HG03064 (cell line): ENCODE measurements around the gene PLXNA2.

Experiments used
- ATAC-seq: cut with Tn5 transposase; IDR thresholded peaks from one replicate; pipeline ENCODE4 v1.9.1; 2021; ENCODE audit warnings: low read depth; ENCODE audit not compliant: unreplicated experiment

The PLXNA2 gene

GRCh38 chr1:208149776-208150514 lies 94.2 kb downstream of the PLXNA2 start:
- no peak for ATAC-seq

DNA sequence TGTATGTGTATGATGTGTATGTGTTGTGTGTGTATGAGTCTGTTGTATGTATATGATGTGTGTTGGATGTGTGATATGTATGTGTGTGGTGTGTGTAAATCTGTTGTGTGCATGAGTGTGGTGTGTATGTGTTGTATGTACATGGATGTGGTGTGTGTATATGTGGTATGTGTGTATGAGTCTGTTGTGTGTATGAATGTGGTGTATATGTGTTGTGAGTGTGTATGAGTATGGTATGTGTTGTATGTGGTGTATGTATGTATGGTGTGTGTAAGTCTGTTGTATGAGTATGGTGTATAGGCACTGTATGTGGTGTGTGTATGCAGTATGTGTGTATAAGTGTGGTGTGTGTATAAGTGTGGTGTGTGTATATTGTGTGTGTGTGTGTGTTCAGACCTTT lies 95.0 kb downstream of the PLXNA2 start:
- ATAC-seq: no peak

- ATAC-seq: no peak
Observed at GRCh38 chr1:208148380-208148779, 95.8 kb downstream of the PLXNA2 start.

- ATAC-seq: no peak
Observed at GRCh38 chr1:208146650-208147049, 97.5 kb downstream of the PLXNA2 start.

DNA sequence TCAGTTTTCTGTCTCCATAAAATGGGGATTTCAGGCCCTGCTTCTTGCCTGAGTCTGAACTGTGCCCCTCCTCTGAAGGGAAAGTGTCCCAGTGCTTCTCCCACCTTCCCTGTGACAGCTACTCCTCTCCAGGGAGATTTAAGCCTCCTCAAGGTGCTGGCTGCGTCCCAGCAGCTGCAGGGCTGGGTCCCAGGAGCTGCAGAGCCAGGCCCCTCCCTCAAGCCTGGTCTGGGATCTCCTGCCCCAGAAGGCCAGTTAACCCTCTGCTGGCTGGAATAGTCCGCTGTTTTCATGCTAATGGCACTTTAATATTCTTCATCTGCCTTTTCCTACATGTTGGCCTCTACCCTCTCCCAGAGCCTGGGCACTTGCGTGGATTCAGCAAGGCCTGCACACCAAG lies 99.0 kb downstream of the PLXNA2 start:
- ATAC-seq: no peak

- no peak for ATAC-seq
Observed at GRCh38 chr1:208142590-208143382, 101.4 kb downstream of the PLXNA2 start.

DNA sequence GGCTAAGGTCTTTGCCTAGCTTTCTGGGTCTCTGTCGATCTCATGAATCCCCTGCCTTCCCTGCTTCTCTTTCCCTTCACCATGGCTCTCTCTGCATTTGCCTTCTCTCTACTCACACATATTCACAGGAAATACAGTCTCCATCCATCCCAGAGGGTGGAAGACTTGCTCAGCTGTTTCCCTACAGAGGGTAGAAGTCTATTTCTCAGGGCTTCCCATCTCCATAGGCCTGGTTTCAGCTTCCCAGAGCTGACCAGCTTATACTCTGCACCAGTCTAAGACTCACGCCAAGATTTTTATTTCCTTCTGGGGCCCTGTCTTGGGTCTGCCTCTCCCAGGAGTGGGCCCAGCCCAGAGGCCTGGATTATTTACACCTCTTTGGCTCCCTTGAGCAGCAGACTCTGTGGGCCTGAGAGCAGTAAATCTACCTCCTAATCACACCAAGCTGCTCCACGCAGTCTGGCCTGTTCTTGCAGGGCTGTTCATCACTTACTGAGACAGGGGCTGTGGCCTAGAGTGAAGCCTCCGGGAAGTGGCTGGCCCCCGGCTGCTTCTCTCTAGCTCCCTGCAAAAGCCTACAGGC lies 102.5 kb downstream of the PLXNA2 start:
- ATAC-seq: no peak

DNA sequence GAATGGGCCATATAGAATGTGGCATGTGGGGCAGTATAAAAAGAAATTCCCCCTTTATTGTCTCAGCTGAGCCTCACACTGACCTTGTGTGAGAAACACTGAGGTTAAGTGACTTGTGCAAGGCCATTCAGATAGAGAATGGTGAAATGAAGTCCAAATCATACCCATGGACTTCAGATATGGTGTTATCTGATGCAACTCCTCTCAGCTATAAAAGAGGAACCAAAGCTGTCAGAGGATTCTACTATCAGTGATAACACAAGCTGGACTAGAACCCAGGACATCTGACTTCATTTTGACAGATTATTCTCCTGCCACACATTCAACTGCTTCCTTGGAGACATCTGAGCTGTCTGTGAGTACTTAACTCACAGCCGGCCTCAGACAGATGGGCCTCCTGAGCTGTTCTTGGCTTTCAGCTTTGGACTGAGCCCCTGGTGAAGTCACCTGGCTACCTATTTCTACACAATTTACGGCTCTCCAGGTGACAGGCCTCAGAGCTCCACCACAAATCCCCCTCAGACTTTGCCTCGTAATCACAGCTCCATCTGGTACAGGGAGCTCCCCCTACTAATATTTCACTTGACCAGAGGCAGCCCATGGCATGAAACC lies 104.6 kb downstream of the PLXNA2 start:
- no peak for ATAC-seq

DNA sequence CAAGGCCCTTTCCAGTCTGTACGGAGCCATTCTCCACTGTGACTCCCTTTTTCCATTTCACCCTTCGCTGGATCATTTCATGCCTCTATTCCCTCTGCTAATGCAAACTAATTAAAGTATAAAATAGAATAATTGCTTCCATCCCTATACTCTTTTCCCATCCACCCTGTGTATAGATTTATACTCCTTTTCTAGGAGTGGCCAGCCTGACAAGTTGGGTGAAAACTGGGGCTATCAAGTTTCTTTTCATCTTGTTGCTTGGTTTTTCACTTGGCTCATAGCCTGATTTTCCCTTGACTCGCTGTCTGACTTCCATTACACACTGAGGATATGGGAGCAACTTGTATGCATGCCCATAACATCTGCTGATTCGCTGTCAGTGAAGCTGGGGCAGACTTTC lies 107.0 kb downstream of the PLXNA2 start:
- ATAC-seq: no peak

DNA sequence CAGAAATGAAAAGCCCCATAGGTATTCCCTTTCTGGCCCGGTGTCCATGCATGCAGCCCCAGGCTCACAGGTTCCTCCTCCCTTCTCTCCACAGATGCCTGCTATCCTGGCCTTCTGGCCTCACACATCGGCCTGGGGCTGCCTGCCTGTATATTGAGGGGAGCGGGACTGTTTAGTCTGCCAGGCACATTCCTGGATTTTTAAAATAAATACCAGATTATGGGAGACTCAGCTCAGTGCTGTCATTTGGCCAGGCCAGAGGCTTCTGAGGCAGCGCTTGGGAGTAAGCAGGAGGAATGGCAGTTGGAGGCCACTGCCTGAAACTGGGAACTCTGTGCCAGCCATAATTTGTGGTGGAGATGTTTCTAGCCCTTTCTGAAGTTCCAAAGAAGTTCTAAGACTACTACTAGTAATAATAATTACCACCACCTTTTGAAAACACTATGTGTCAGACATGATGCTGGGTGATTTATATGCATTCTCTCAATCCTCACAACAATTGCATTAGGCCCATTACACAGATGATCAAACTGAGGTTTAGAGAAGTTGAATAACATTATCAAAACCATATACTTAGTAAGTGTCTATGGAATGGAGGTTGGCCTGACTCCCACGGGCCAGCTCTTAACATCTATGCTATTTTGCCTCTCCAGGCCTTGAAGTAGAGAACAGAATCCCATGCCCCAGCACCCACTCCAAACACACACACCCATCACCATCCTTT lies 107.6 kb downstream of the PLXNA2 start:
- ATAC-seq: no peak

DNA sequence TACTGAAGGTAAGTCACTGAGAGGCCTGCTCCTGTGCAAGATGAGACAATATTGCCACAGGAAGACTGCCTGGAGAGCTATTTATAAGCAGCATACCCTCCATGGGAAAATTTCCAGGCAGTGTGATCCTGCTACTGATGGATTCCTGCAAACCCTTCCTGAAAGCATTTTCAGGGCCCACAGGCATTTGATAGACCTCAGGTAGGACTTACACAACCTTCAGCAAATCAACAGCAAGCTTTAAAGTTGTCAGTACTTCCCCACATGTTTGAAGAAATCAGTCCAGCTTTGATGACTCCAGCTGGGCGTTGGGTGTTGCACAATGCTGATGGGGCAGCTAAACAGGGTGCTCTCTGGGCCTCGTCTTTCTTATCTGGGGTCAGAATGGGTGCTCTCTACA lies 108.8 kb downstream of the PLXNA2 start:
- no peak for ATAC-seq

DNA sequence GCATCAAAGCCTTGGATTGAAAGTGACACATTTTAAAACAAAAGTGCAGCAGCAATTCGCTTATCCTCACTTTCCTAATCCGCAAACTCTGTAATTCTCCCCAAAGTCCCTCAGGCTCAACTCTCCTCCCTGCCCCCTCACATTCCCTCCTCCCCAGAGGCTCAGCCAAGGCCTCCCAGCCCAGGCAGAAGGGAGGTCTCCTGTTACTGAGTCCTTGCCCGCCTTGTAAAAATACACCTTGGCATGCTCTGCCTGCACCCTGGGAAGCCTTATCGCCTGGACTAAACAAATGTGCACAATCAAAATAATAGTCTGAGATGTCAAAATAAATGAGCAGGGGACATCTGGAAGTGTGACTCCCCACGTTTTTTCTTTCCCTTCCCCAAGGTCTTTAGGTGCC lies 109.7 kb downstream of the PLXNA2 start:
- no peak for ATAC-seq

- ATAC-seq: no peak
Observed at GRCh38 chr1:208133355-208133754, 110.8 kb downstream of the PLXNA2 start.

- no peak for ATAC-seq
Observed at GRCh38 chr1:208132287-208132882, 111.8 kb downstream of the PLXNA2 start.

- no peak for ATAC-seq
Observed at GRCh38 chr1:208131621-208132286, 112.4 kb downstream of the PLXNA2 start.

GRCh38 chr1:208129487-208129886 lies 114.7 kb downstream of the PLXNA2 start:
- ATAC-seq: no peak

GRCh38 chr1:208129060-208129459 lies 115.1 kb downstream of the PLXNA2 start:
- no peak for ATAC-seq

DNA sequence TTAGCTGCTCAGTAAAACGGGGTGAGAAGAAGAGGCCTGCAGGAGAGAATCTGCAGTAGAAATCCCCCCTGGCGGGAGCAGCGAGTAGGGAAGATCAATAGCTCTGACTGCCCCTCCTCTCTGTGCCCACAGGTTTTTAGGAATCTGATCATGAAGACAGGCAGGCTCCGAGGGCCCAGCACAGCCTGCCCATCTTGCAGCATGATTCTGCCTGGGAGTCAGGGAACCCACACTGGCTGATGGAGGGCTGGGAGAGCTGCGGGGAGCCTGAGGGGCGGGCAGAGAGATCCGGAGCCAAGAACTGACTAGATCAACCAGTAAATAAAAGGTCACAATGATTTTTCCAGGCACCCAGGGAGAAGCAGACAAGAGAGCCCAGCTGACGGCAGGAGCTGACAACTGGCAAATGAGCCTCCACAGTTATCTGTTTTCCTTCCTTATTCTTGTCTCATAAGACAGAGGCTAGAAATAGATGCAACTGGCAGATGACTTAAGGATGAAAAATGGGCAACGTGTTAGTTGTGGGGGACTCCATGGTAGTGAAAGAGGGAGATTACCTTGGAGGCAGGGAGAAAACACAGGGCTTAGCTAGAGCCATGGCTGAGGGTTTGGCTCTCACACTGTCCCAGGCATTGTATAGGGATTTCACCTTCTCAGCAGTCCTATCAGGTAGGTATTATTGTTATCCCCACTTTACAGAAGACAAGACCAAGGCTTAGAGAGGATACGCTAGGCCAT lies 116.2 kb downstream of the PLXNA2 start:
- ATAC-seq: no peak

- ATAC-seq: no peak
Observed at GRCh38 chr1:208127284-208127683, 116.9 kb downstream of the PLXNA2 start.
